SK-MEL-5 (cell line): ENCODE results near the gene ETFRF1. TPM values are rescaled to one million over a fixed set of nuclear protein-coding genes. Genes with fewer than 3 reads are reported as not detected.
A peak's percentile ranks its signal among the peaks of the same experiment; 100 is the strongest.

Experiments used
- DNase-seq: peaks from one replicate; pipeline ENCODE4 v3.0.0-alpha.2; 2016; ENCODE audit warnings: low read depth, low spot score
- in situ Hi-C: cut with HindIII; loops from 2 replicates; pipeline ENCODE4 v1.10.0; 2016; ENCODE audit warnings: low sequenced_read_pairs, high pct_unique_total_duplicates, low pct_unique_long_range_greater_than_20kb
- polyA plus RNA-seq, 2 experiments: library from polyadenylated mRNA; depleted of rRNA; stranded (reverse); fragments of >200 nt; gene quantifications; 2 replicates each; pipeline ENCODE4 v1.2.3, GENCODE V29; 2015
- total RNA-seq: library from RNA; depleted of rRNA; stranded (reverse); fragments of >200 nt; shearing (Covaris generic); gene quantifications from 2 replicates; pipeline ENCODE4 v1.2.3, GENCODE V29; 2014; rRNA removed

The ETFRF1 gene, protein sequence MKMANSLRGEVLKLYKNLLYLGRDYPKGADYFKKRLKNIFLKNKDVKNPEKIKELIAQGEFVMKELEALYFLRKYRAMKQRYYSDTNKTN
- 25.0 and 25.9 TPM in 2 replicates for total RNA-seq
- polyA plus RNA-seq (2015; cell fraction: cytosol; rRNA removed), result 25.9 and 31.7 TPM in 2 replicates
- 7.7 and 20.1 TPM in 2 replicates for polyA plus RNA-seq (2015; cell fraction: nucleus; rRNA removed)

DNA sequence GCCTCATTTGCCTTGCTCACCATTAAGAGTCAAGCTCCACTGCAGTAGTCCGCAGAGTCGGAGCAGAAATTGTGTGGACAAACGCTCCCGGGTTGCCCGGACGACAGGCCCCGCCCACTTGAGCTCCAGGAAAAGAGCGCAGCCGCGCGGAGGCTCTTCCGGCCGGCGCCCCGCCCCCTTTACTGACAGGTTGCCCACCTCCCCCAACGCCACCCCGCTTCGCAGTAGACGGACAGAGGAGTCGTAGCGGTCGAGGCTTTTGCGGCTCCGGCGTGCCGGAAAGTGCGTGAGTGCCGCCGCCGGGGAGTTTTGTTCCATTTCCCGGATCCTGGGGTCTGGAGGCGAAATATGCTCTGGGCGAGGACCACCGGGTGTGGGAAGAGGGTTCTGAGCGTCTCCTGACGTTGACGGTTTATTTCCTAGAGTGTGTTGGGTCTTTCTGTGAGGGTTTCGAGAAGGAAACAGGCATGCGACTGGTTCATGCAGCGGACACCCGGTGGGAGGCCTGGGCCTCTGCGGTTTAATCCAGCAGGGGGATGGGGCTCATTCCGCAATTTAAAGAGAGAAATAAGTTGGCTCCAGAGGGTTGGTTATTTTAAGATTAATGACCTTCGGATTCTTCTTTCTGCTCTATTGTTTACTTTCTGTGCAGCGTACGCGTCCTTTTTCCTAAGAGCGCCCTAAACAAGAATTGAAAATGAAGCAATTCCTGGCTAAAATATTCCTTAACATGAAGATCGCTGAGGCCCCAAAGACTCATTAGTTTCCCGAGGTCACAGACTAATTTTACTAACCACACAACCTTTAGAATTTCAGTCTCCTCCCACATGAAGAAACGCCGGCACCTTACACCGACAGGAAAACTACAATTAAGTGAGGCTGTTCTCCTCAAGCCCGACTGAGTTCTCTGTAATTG lies at the start of gene ETFRF1, which contains the start of gene DNAI7:
Gene ETFRF1 (plus strand): TSS at position 182 of the 916 bp plus-strand sequence. CDS start 8,720 bp downstream, outside the sequence.
Gene DNAI7 (minus strand): TSS at position 105 of the 916 bp plus-strand sequence. CDS start 82 bp downstream, at position 23.
- in situ Hi-C loops, result no loop called here
- DNase-seq, result peak; percentile 95

DNA sequence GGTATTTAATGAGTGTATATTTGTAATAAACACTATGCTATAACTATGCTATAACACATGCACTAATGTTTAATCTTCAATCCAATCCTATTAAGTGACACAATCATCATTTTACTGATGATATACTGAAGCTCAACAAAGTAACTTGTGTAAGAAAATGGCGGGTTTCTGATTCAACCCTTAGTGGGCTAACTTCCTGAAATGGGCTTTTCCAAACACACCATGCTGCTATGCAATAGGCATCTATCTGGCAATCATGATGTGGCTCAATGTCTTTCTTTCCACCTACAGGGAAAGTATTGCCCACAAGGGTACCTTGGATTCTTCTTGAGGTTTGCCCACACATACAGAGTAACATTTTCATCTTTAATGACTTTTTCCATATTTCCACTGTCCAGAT lies 48.4 kb upstream of the ETFRF1 start:
- DNase-seq, result no peak
- in situ Hi-C loops, result no loop called here

DNA sequence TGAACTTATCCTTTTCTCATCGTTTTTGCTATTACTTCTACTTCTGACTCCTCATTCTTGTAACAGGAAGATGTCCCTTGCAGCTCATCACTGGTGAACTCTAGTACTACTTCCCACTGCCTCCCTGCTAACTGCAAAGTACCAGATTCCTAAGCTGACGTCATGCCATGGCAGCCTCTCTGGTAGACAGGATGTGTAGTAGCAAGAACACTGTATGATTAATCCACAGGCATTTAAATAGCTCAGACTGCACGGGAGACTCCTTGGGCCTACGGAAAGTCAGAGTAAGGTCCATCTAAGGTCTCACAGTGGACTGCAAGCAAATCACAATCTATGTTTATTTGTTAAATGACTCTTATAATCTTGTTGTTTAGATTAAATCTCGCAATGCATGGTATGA lies 43.6 kb upstream of the ETFRF1 start:
- in situ Hi-C loops, result no loop called here
- DNase-seq, result peak; percentile 61

DNA sequence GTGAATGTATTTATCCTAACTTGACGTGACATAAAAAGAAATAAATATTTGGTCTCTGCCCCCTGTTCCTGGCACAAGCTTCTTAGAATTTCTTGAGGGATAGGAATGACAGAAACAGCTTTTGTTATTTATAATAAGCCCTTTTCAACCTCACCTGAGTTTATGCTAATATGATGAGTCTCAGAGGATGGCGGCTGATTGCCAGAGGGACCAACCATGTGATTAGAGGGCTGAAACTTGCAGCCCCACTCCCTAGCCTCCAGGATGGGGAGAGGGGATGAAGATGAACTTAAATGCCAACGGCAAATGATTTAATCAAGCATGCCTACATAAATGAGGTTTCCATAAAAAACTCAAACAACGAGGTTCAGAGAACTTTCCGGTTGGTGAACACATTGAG lies 43.0 kb upstream of the ETFRF1 start:
- in situ Hi-C loops, result no loop called here
- DNase-seq, result no peak

DNA sequence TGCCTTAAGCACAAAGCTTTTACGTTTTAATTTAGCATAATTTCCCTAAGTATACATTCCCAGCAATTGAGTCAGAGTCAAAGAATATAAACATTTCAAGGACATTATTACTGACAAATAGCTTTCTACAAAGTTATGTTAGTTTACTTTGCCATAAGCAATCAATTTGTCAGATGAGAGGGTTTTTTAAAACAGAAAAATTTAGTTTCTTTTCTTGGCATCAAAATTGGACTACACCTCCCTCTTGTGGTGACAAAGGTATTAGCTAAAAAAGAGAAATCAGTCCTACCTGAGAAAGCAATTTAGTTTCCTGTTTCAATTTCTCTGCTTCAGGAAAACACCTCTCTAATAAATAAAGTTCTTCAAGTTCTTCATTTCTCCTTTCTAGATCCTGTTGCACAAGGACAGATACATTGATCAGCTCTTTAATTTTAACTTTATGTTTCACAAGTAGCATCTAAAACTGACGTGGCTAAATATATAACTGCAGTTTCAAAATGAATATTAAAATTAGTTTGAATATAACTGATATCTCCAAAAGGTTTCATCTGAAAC lies 39.9 kb upstream of the ETFRF1 start:
- peak; percentile 42 for DNase-seq
- in situ Hi-C loops, result no loop called here

DNA sequence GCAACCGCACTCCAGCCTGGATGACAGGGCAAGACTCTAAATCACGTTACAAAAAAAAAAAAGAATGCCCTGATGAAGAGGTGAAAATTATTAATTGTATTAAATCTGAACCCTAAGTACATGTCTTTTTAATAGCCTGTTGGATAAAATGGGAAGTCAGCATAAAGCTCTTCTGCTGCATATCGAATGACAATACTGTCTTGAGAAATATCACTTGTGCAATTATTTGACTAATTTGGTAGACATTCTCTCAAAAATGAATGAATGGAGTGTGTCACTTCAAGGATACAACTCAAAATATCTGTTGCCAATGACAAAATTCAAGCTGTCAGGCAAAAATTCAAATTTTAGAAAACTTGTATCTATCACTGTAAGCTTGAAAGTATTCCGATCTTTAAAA lies 39.0 kb upstream of the ETFRF1 start:
- no peak for DNase-seq
- in situ Hi-C loops, result no loop called here

DNA sequence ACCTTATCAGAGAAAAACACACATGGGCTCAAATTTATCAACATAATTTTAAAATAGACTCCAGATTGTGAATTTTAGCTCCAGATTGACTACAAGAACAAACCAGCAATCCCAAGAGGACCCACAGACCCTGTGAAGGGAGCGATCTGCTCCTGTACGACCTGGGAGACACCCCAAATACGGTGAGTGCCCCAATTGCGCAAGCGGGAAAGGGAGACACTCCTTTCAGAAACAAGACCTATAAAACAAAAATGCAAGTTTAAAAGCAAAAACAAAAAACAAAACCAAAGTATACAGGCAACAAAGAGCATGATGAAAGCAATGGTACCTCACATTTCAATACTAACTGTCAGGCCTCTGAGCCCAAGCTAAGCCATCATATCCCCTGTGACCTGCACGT lies 32.2 kb upstream of the ETFRF1 start:
- in situ Hi-C loops, result no loop called here
- DNase-seq, result no peak

DNA sequence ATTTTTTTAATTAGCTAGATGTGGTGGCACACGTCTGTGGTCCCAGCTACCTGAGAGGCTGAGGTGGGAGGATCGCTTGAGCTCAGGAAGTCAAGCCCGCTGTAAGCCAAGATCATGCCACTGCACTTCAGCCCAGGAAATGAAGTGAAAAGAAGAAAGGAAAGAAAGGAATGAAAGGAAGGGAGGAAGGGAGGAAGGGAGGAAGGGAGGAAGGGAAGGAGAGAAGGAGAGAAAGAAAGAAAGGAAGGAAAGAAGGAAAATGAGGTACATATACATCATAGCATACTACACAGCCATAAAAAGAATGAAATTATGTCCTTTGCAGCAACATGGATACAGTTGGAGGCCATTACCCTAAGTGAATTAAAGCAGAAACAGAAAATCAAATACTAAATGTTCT lies 12.3 kb upstream of the ETFRF1 start:
- DNase-seq, result no peak
- in situ Hi-C loops, result no loop called here

DNA sequence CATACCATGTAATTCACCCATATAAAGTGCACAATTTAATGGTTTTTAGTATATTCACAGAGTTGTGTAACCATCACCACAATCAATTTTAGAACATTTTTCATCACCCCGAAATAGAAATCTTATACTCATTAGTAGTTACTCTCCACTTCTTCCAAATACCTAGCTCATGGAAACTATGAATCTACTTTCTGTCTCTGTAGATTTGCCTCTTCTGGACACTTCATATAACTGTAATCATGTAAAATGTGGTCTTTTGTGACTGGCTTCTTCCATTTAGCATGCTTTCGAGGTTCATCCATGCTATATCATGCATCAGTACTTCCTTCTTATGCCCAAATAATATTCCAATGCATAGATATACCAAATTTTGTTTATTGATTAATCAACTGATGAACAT lies 10.9 kb upstream of the ETFRF1 start:
- DNase-seq, result no peak
- in situ Hi-C loops, result no loop called here

DNA sequence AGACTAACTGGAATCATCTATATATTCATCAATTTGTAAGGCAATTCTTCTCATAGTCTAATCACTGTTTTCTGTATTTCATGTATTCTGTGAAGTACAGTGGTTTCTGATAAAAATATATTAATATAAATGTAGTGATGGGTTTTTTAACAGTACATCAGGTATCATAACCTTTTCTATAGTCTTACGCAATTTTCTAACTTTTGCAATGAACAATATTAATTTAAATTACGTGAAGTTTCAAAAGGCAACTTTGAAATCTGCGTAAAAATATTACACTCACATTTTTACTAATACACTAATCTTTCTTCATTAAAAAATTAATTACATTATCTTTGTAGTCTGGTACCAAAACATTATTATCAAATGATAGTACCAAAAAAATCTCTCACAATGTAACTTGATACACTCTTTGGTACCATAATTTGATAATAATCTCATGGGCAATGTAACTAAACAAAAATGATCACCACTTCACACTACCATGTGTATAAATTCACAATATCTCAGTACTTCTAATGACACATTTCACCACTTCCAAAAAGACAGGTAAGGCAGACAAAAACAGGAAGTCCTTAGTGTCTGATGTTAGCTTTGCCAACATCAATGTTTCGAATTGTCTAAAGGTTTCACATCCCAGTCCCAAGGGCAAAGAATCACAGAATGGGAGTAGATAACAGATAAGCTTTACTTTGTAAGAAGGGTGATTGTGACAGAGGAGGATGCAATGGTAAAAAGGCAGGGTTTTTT lies 8.8 kb upstream of the ETFRF1 start:
- in situ Hi-C loops, result no loop called here
- no peak for DNase-seq

DNA sequence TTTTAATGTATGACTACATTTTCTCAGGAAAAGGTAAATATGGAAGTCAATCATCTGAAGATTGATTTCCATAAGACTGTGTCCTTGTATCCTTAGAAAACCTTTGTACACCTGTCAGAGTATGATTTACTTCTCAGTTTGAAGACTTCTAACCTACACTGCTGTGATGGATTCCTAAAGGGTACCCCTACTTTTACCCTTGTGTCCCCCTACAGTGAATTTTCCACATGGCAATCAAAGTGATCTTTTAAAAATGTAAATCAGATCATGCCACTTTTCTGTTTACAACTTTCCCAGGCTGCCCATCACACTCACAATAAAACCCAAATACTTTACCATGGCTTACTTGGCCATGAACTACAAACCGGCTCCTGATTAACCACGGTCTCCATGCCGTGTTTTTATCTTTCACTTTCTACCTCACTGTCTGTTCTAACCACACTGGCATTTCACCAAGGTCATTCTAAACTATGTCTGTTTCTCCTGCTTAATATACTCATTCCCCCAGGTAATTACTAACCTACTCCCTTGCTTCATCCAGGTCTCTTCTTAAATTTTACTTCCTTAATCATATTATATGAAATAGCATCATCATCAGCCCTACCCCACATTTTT lies 8.1 kb upstream of the ETFRF1 start:
- in situ Hi-C loops, result no loop called here
- DNase-seq, result no peak

DNA sequence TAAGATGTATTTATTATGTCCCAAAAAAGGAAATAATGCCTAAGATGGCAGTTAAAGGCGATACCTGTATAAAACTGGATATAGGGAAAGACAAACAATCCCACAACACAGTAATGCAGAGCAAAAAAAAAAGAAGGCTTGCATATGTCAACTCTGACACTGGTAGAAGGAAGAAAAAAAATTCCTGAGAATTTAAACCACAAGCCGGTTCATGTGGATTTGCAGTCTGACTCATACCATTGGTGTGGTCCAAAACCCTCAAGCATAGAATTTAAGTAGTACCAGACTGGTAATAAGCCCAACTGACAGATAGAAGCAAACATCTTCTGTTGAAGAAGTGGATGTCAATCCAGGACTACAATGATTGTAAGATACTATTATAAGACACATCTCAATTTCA lies 7.3 kb upstream of the ETFRF1 start:
- in situ Hi-C loops, result no loop called here
- peak; percentile 4 for DNase-seq

DNA sequence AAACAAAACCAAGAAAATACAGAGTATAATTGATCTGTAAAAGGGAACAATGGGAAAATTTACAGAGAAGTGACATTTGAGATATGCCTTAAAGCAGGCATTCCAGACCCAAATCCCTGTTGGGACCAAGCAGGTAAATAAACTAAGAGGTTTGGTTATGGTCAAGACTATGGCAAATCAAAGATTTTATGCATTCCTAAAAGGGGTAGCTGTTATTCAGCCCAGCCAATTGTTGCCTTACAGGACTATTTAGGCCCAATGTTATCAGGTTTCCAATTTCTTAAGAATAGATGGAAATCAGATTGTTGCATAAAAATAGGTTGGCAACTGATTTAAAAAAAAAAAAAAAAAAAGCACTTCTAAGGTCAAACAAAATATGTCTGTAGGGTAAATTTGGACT lies 5.4 kb upstream of the ETFRF1 start:
- DNase-seq, result no peak
- in situ Hi-C loops, result no loop called here

DNA sequence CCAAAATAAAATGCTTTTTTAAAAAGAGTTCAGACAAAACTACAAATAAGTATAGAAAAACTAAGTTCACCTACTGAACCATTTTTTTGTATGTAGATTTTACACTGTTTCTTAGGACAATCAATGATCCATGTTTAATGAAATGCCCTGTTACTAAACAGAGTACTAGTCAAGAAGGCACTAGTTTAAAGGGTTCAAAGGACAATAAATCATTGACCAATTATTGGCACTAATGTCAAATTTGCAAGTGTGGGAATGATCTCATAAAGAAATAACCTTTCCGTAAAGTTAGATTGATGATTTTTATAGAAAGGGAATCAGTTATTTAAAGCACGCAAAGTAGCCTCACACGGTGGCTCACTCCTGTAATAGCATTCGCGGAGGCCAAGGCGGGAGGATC lies 4.2 kb upstream of the ETFRF1 start:
- in situ Hi-C loops, result no loop called here
- DNase-seq, result no peak

DNA sequence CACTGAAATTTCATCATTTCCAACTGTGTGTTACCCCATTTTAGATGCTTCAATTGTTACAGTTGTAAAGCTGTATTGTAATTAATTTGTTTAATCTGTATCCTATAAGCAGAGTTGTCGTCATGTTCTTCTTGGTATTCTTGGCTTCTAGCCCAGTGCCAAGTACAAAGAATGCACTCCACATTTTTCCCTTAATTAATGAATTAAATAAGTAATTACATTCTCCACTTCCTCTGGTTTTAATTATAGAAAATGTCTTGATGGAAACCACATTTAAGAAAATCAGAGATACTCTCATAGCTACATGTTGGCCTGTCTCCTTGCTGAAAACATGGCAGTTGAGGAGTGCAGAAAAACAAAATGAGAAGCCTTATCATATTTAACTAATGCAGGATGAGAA lies 823 bp upstream of the ETFRF1 start:
- in situ Hi-C loops, result no loop called here
- no peak for DNase-seq

DNA sequence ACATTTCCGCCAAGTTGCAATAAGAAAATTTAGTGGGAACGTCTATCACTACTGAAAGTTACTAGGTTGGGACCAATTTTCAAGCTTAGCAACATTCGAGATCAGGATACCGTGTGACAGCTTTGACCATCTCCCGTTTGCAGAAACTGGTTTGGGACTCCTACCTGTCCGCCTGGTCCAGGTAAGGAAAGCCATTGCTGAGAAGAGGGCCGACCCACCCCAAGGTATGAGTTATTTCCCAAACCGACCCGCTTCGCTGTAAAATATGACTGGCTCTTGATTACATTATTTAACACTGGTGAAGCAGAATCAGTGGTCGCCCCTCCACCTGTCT lies 348 bp upstream of the ETFRF1 start:
- in situ Hi-C loops, result no loop called here
- no peak for DNase-seq

DNA sequence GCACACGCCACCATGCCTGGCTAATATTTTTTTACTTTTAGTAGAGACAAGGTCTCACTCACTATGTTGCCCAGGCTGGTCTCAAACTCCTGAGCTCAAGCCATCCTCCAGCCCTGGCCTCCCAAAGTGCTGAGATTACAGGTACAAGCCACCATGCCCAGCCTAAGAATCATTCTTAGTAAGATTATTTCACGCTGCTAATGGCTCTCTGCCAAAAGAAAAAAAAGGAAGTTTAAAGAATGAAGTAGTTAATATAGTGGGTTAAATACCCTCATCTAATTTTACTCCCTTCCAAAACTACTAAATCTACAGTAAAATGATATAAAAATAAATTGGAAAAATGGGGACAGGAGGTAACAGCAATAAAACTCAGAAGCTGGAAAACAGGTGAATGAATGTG lies 2.6 kb downstream of the ETFRF1 start:
- no peak for DNase-seq
- in situ Hi-C loops, result no loop called here

DNA sequence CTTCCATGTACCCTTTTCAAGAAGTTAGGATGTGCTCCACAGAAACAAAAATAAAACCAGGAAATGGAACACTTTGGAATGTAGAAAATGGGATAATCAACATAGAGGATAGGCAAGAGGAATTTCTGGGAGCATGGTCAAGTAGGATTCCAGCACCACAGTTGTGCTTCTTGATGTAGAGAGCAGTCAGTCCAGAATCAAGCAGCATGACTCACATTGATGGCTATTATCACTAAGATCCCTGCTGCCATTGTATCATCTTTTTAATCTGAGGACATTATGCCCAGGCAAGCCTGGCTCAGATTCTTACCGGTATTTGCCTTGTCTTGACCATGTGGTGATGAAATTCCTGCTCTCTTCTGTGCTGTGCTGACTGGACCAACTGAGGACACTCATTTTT lies 5.7 kb downstream of the ETFRF1 start:
- DNase-seq, result no peak
- in situ Hi-C loops, result no loop called here
